Dedifferentiated amniotic fluid mesenchymal stem cell (primary cell): ENCODE results near the gene SETD5.

Source experiments
- DNase-seq: peaks from one replicate; pipeline ENCODE4 v3.0.0-alpha.2; 2016; ENCODE audit errors: extremely low spot score

Gene SETD5

GRCh38 chr3:9409981-9410854 lies 12.8 kb downstream of the SETD5 start:
- no peak for DNase-seq

- no peak for DNase-seq
Measured at GRCh38 chr3:9411302-9411701, 13.9 kb downstream of the SETD5 start.

- DNase-seq = no peak
Measured at GRCh38 chr3:9412293-9412692, 14.9 kb downstream of the SETD5 start.

DNA sequence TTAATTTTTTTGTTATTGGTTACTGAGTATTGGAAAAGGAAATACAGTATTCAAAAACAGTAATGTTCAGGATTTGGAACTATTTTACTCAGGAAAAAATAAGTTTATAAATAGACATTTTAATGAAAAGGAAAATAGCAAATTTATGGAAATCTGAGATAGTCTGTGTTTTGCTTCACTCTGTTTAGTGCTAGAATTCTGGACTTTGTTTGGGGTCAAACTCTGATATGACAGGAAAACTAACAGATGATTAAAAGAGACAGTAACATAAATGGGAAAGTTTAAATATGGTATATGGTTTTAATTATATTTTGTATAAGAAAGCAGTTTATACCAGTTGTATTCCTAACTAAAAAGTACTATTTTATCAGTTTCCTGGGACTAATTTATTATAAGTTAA lies 17.4 kb downstream of the SETD5 start:
- no peak for DNase-seq

DNA sequence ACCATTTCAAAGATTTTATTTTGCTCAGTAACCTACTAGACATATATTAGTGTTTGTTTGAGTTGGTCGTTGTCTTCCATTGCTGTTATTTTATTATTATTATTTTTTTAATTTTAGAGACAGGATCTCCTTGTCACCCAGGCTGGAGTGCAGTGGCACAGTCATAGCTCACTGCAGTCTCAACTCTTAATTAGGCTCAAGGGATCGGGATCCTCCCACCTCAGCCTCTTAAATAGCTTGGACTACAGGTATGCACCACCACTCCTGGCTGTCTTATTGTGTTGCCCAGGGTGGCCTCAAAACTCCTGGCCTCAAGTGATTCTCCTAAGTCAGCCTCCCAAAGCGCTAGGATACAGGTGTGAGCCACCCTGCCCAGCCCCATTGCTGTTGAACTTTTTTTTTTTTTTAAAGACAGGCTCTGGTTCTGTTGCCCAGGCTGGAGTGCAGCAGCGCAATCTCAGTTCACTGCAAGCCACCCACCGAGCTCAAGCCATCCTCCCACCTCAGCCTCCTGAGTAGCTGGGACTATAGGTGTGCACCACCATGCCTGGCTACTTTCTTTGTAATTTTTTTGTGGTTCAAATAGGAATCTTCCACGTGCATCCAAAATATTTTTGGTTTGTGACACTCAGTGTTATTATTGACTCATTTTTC lies 18.2 kb downstream of the SETD5 start:
- DNase-seq = no peak

GRCh38 chr3:9416139-9416780 lies 18.8 kb downstream of the SETD5 start:
- DNase-seq = no peak

- no peak for DNase-seq
Measured at GRCh38 chr3:9420850-9421549, 23.6 kb downstream of the SETD5 start.

DNA sequence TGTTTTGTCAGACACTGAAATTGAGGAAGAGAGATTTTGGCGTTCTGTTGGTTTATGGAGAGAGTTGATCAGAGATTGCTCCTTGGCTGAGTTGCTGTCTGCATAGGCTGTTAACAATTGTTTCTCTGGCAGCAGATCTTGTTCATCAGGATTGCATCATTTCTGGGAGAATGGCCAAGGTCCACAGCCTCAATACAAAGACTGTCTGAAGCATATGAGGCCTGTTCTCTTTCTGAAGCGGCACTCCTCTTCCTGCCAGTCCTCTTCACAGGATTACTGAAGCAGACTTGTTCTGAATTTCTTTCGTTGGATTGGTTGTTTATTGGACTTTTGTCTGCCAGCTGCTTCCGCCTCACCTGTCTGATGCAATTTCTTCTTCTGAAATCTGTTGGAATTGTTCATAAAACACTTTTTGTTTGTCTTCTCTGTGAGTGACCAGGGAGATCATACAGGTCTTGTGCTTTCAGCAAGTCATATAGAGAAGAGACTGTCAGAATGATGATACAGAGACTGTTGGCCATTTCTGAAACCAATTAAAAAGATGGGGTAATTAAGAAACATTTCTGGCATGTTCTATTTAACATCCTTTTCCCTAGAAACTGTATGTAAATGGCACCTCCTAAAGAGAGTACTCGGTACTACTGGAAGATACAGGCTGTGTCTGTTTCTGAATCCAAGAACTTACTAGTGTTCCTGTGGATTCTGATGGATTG lies 25.5 kb downstream of the SETD5 start:
- peak; percentile 98 for DNase-seq

- DNase-seq = no peak
Measured at GRCh38 chr3:9428411-9428810, 31.0 kb downstream of the SETD5 start.

DNA sequence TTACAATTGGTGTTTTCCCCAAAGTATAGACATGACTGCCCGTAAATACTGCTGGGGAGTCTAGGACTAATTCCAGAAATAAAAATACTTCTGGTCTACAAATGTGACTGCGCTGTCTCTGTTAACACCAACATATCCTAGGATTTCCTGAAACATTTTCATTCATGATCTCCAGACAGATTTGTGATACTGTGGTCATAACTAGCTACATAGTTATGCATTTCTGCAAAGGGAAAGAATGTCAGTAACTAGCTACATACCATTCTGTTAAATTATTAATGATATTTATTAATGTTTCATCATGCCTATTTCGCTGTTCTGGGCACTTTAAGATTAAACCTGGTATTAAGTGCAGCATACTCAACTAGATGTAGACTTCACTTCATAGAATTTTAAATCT lies 33.3 kb downstream of the SETD5 start:
- no peak for DNase-seq

GRCh38 chr3:9433627-9434521 lies 36.5 kb downstream of the SETD5 start:
- no peak for DNase-seq

DNA sequence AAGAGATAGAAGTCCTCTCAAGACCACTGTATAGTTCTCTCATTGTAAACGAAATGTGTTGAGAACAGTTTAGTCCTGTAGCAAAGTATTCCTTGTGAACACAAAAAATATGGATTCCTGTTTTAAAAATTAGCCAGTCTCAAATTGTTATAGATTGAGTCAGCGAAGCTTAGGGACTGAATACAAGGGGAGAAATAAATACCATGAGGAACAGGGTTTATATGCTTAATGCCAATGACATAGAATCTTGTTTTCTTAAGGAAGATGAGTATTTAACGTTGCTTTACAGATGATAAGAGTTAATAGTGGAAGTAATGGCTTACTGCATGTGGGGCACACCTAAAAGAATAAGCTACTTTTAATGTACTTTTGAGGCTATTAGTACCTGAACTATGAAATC lies 37.9 kb downstream of the SETD5 start:
- DNase-seq = no peak

- no peak for DNase-seq
Measured at GRCh38 chr3:9439331-9439730, 41.9 kb downstream of the SETD5 start.

DNA sequence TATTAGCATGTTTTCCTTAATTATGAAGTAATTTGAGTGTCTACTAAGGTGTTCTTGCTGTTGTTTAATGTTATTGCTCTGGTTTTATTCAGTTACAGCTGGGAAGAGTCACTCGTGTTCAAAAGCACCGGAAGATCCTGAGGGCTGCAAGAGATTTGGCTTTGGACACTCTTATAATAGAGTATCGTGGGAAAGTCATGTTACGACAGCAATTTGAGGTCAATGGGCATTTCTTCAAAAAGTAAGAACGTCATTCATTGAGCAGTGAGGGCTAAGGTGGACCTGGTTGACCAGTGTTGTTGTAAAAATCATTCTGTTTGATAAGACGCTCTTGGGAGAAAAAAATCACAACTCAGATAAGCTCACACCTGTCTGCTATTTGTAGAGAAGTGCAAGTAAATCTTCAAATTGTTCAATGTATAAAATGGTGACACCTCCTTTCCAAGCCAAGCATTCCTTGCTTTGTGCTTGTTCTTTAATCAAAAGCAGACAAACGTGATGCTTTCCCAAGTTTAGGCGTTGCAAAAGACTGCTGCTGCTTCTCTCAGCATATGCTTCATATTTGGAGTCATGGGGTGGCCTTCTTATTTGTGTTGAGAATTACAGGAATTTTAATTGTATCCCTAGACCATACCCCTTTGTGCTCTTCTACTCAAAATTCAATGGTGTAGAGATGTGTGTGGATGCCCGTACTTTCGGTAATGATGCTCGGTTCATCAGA lies 44.2 kb downstream of the SETD5 start:
- no peak for DNase-seq

GRCh38 chr3:9448071-9448470 lies 50.7 kb downstream of the SETD5 start:
- no peak for DNase-seq

DNA sequence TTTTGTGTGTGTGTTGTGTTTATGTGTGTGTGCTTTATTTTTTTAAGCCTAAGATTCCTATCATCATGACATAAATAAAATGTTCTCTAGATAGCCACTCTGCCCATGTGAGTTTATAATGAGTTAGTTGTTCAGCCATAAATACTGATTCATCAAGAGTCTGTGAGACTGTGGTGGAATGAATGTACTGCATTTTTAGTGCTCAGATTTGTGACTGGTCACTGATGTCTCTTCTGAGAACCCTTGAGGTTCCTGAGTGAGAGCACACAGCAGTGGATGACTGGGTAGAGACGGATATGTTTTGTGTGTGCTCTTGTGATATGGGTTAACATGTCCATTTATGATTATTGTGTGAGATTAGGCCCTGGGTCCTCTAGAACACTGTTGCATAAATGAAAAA lies 51.2 kb downstream of the SETD5 start:
- DNase-seq = no peak

- DNase-seq = no peak
Measured at GRCh38 chr3:9450126-9450525, 52.7 kb downstream of the SETD5 start.

- no peak for DNase-seq
Measured at GRCh38 chr3:9450991-9451390, 53.6 kb downstream of the SETD5 start.

DNA sequence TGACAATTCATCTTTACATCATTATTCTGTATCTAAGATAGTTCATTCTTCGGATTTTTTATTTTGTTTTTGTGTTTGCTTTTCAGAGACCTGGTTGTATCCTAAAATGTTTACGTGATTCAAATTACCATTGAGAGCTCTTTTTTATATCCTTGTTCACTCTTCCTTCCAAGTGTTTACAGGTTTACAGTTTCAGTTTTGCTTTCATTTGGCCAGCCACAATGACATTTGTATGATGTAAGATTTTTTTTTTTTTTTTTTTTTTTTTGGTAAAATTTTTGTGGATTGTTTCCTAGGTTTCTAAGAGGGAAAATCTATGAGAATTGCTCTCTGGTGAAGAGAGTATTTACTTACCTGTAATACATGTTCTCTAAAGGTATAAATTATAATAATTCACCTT lies 55.0 kb downstream of the SETD5 start:
- no peak for DNase-seq

DNA sequence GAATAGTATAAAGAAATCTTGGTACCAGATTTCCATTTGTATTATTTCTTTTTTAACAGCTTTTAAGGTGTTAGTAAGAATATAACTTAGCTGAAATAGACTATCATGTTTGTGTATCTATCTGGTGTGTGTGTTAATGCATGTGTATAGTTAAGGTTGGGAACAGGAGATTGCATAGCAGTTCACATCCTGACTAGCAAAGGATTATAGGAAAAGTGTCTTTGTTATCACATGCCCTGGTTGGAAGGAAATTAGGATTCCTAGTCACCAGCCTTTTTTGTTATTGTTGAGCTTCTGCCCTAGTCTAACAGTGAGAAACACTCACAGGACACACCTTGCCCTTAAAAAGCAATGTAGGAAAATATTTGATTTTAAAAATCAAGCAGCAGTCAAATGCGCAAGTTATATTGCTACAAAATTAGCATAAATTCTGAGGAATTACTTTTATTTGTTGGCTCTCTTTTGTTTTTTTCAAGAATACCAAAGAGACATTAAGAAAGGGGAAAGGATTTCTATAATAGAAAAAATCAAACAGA lies 58.2 kb downstream of the SETD5 start:
- DNase-seq = no peak
